K562 (cell line): ENCODE results near the gene CST8. TPM values are rescaled to one million over a fixed set of nuclear protein-coding genes. Genes with fewer than 3 reads are reported as not detected.

Source experiments
- ATAC-seq: fragments of 200-7000 bp; cut with Tn5 transposase; 3 replicates; pipeline ENCODE4 v1.9.1; 2020; ENCODE audit warnings: moderate library complexity
- BruUV-seq: library from RNA; stranded (reverse); fragments of 400-500 nt; replicated peaks from 2 replicates; lab custom pipeline; 2021; lab: Mats Ljungman, UMichigan
- CTCF ChIA-PET: fragments of 300-600 bp; formaldehyde crosslinking; extraction: SDS; loops from one replicate; lab custom pipeline; 2021; ENCODE audit warnings: low intra/inter-chr PET ratio; lab: Yijun Ruan, JAX
- POLR2A ChIA-PET: fragments of 300-600, 350-650 bp; sonication (Branson Sonifier 250); formaldehyde crosslinking; extraction: SDS; loops from one replicate; lab custom pipeline; 2021; ENCODE audit warnings: antibody characterized with exemption, inconsistent platforms; lab: Yijun Ruan, JAX
- DNase-seq, 4 experiments: peaks; one replicate each; pipeline versions ENCODE4 v3.0.0 to v3.0.0-alpha.2; 2011 to 2018; ENCODE audit warnings: low spot score in 3 of 4, mixed read lengths in 3 of 4; ENCODE audit errors: extremely low read depth in 1 of 4
- FAIRE-seq: peaks from 2 replicates; lab custom pipeline; 2011; peaks lifted over from hg19 to GRCh38; lab: Jason Lieb, UNC
- H2AFZ ChIP-seq: 2 replicates; pipeline ENCODE4 v1.6.0; 2011; ENCODE audit warnings: low read depth, low read length, control low read depth, inconsistent platforms
- H3K27ac ChIP-seq: fragments of 200-600 bp; 3 replicates; pipeline ENCODE4 v1.8.0; 2011; ENCODE audit warnings: low read depth, mild to moderate bottlenecking, control low read depth, inconsistent platforms, low read length, moderate library complexity, mixed read lengths; ENCODE audit errors: extremely low read depth
- H3K27me3 ChIP-seq, 2 experiments: fragments of 300-600 bp in 1 of 2; 2 replicates in 1 of 2; 3 replicates in 1 of 2; pipeline versions ENCODE4 v1.6.0 to v1.8.0; 2011; ENCODE audit warnings: inconsistent platforms in 2 of 2, low read length in 2 of 2, mild to moderate bottlenecking in 1 of 2, mixed read lengths in 1 of 2, moderate library complexity in 1 of 2; ENCODE audit not compliant: control insufficient read depth in 2 of 2, insufficient read depth in 2 of 2
- H3K36me3 ChIP-seq: fragments of 300-600 bp; 3 replicates; pipeline ENCODE4 v1.8.0; 2011; ENCODE audit warnings: mild to moderate bottlenecking, low read length, inconsistent platforms; ENCODE audit not compliant: control insufficient read depth, insufficient read depth
- H3K4me1 ChIP-seq, 2 experiments: fragments of 200-600 bp in 1 of 2; replicated peaks in 1 of 2; 2 replicates in 1 of 2; 3 replicates in 1 of 2; pipeline versions ENCODE4 v1.5.1 to v1.8.0; 2011; ENCODE audit warnings: inconsistent platforms in 2 of 2, low read length in 2 of 2, mild to moderate bottlenecking in 1 of 2, mixed read lengths in 1 of 2, moderate library complexity in 1 of 2; ENCODE audit not compliant: control insufficient read depth in 2 of 2, insufficient read depth in 2 of 2
- H3K4me2 ChIP-seq: 2 replicates; pipeline ENCODE4 v1.6.1; 2011; ENCODE audit warnings: low read length, control low read depth, inconsistent platforms, mixed read lengths; ENCODE audit not compliant: insufficient read depth
- H3K4me3 ChIP-seq: fragments of 200-600 bp; sonication (generic), shearing (Covaris generic); 2 replicates; pipeline ENCODE4 v1.5.1; 2016; ENCODE audit warnings: control low read depth, inconsistent platforms
- H3K79me2 ChIP-seq: fragments of 200-600 bp; 3 replicates; pipeline ENCODE4 v1.8.0; 2011; ENCODE audit warnings: low read length, inconsistent platforms; ENCODE audit not compliant: control insufficient read depth, insufficient read depth
- H3K9ac ChIP-seq, 2 experiments: 2 replicates each; pipeline versions ENCODE4 v1.6.0 to v1.6.1; 2011; ENCODE audit warnings: low read depth in 2 of 2, low read length in 2 of 2, control low read depth in 1 of 2, inconsistent platforms in 1 of 2, mild to moderate bottlenecking in 1 of 2, mixed read lengths in 1 of 2; ENCODE audit not compliant: insufficient read depth in 1 of 2
- H3K9me1 ChIP-seq: one replicate; pipeline ENCODE4 v1.6.0; 2011; ENCODE audit warnings: inconsistent platforms, mild to moderate bottlenecking, low read length, moderate library complexity; ENCODE audit not compliant: control insufficient read depth, insufficient read depth
- H3K9me3 ChIP-seq: replicated peaks from 2 replicates; pipeline ENCODE4 v1.5.1; 2011; ENCODE audit warnings: low read depth, low read length, inconsistent platforms; ENCODE audit not compliant: control insufficient read depth, insufficient read depth
- H4K20me1 ChIP-seq: replicated peaks from 2 replicates; pipeline ENCODE4 v1.6.1; 2011; ENCODE audit warnings: low read length, inconsistent platforms, mixed read lengths; ENCODE audit not compliant: control insufficient read depth, insufficient read depth
- ATF1 ChIP-seq, 2 experiments: fragments of 450-650 bp in 1 of 2; IDR thresholded peaks; 2 replicates each; pipeline ENCODE4 v1.6.1; 2016; ENCODE audit warnings: missing compliant biosample characterization in 1 of 2, missing genetic modification characterization in 1 of 2
- DPF2 ChIP-seq: fragments of 450-650 bp; IDR thresholded peaks from 2 replicates; pipeline ENCODE4 v1.6.1; 2016
- EHMT2 ChIP-seq: fragments of 450-650 bp; IDR thresholded peaks from 2 replicates; pipeline ENCODE4 v1.6.1; 2018; ENCODE audit warnings: antibody characterized with exemption
- HCFC1 ChIP-seq: IDR thresholded peaks from 2 replicates; pipeline ENCODE4 v1.6.1; 2012; ENCODE audit warnings: low read depth, low read length, improper control_type of control experiment
- HOMEZ ChIP-seq: fragments of 250-450 bp; sonication (Bioruptor Pico); IDR thresholded peaks from 2 replicates; pipeline ENCODE4 v1.4.0; 2020; ENCODE audit warnings: mild to moderate bottlenecking, moderate library complexity
- MYNN ChIP-seq, 2 experiments: sonication (generic); formaldehyde crosslinking in 1 of 2; IDR thresholded peaks; 2 replicates each; pipeline versions ENCODE4 v1.5.0 to v1.6.1; 2016 to 2020; ENCODE audit warnings: antibody characterized with exemption in 1 of 2, missing genetic modification reagents in 1 of 2
- RBM39 ChIP-seq: fragments of 200-400 bp; formaldehyde crosslinking; optimal IDR thresholded peaks from 2 replicates; pipeline ENCODE3; 2018; ENCODE audit warnings: low read depth, low read length
- SAFB ChIP-seq: fragments of 200-400 bp; formaldehyde crosslinking; IDR thresholded peaks from 2 replicates; pipeline ENCODE4 v1.6.1; 2017; ENCODE audit warnings: low read depth, low read length, borderline replicate concordance
- SMARCA5 ChIP-seq: fragments of 450-650 bp; IDR thresholded peaks from 2 replicates; pipeline ENCODE4 v1.6.1; 2016
- TFE3 ChIP-seq: fragments of 450-650 bp; formaldehyde crosslinking; IDR thresholded peaks from 2 replicates; pipeline ENCODE4 v1.4.0; 2020; ENCODE audit warnings: mild to moderate bottlenecking, mixed read lengths
- ZBTB12 ChIP-seq: fragments of 250-450 bp; sonication (Bioruptor Pico); IDR thresholded peaks from 2 replicates; pipeline ENCODE4 v1.4.0; 2020
- ZKSCAN8 ChIP-seq: fragments of 200-800 bp; sonication (Bioruptor generic); IDR thresholded peaks from 2 replicates; pipeline ENCODE4 v1.6.1; 2016; ENCODE audit warnings: missing genetic modification characterization, missing compliant biosample characterization
- ZNF146 ChIP-seq: IDR thresholded peaks from one replicate; pipeline ENCODE4 v1.6.1; 2018; ENCODE audit warnings: missing compliant biosample characterization; ENCODE audit not compliant: unreplicated experiment
- ZNF3 ChIP-seq: fragments of 250-450 bp; sonication (Bioruptor Pico); IDR thresholded peaks from 2 replicates; pipeline ENCODE4 v1.5.0; 2021; ENCODE audit warnings: mild to moderate bottlenecking, moderate library complexity
- ZNF79 ChIP-seq: fragments of 250-450 bp; sonication (Bioruptor Pico); IDR thresholded peaks from 2 replicates; pipeline ENCODE4 v1.4.0; 2020; ENCODE audit warnings: low read depth, mild to moderate bottlenecking, moderate library complexity
- WGBS: fragments of 100-300 bp; shearing (Covaris generic); methylation state at CpG from one replicate; pipeline ENCODE4 v1.1.6; 2016; ENCODE audit warnings: low coverage, mixed read lengths; ENCODE audit not compliant: insufficient coverage; ENCODE audit errors: missing lambda C conversion rate; 5-methylcytosine and 5-hydroxymethylcytosine counted together
- in situ Hi-C: fragments of 300-500 bp; cut with MboI; formaldehyde crosslinking; loops from 4 replicates; pipeline ENCODE4 v1.15.0; 2018; ENCODE audit warnings: inconsistent platforms, mixed read lengths
- intact Hi-C: fragments of 100-400 bp; cut with micrococcal nuclease; formaldehyde crosslinking; loops from 2 replicates; pipeline ENCODE4 v1.14.2; 2022
- polyA plus RNA-seq, 8 experiments: library from polyadenylated mRNA; depleted of rRNA in 4 of 8; stranded (reverse) in 5 of 8; unstranded in 3 of 8; fragments of >200 nt; fragmentation: Nextera tagmentation in 2 of 8; fragmentation: Illumina TruSeq in 1 of 8; extraction: Ambion mirVana in 2 of 8; extraction: Trizol in 1 of 8; gene quantifications; 2 replicates each; pipeline versions ENCODE4 v1.2.1 to v1.2.3, GENCODE V29; 2011 to 2014; ENCODE audit warnings: inconsistent platforms in 1 of 8, missing spikeins in 1 of 8
- total RNA-seq, 7 experiments: library from RNA; depleted of rRNA in 6 of 7; stranded (reverse); fragments of >200 nt in 6 of 7; fragmentation: Illumina TruSeq in 2 of 7; extraction: Trizol in 2 of 7; gene quantifications; 2 replicates each; pipeline versions ENCODE4 v1.2.1 to v1.2.3, GENCODE V29; 2011 to 2021; ENCODE audit warnings: low replicate concordance in 1 of 7

The CST8 gene
- total and polyA plus RNA-seq, 9 of the 15 experiments (the other 6 are each of a cell fraction or from before 2014, with no cell fraction given), result not detected

- TF ChIP-seq HCFC1, result no peak
Measured at GRCh38 chr20:23542801-23543200, 51.9 kb downstream of the CST8 start (continued).

- Histone ChIP-seq H3K9me3 (no peaks in the 10 kb centered on the region), H3K9me1 (no peaks in the 10 kb centered on the region), H3K4me2 (no peak overlapping the region), H3K9ac (no peak overlapping the region), H3K27me3 (peaks cover 0 to 3% of the 10 kb centered on the region in 2 experiments; a peak in 2 of 5 replicates), H3K79me2 (no peaks in the 10 kb centered on the region), H3K4me1 (no peaks in the 10 kb centered on the region), H4K20me1 (no peaks in the 10 kb centered on the region), H3K36me3 (no peaks in the 10 kb centered on the region), H3K4me3 (no peak overlapping the region), H2AFZ (no peak overlapping the region), H3K27ac (no peak overlapping the region)
- FAIRE-seq, result no peak
- WGBS, result 0% methylated on average over 4 of the region's 6 CpGs
- no peak for ATAC-seq
- in situ Hi-C loops, result no loop called here
- TF ChIP-seq ZNF79 (CRISPR knock-in tag), result no peak
- no peak for TF ChIP-seq DPF2
- no peak for TF ChIP-seq ZKSCAN8 (CRISPR knock-in tag)
- TF ChIP-seq TFE3 (CRISPR knock-in tag), result no peak
- TF ChIP-seq ATF1 (CRISPR knock-in tag; IDR thresholded peaks at IDR 0.05), result no peak
- no peak for TF ChIP-seq ATF1 (tag; IDR thresholded peaks at IDR 0.05)
- TF ChIP-seq EHMT2, result no peak
- no peak for TF ChIP-seq ZNF146 (CRISPR knock-in tag)
- no peak for TF ChIP-seq SAFB
- no peak for TF ChIP-seq ZNF3 (CRISPR knock-in tag)
- TF ChIP-seq MYNN (IDR thresholded peaks at IDR 0.05), result no peak
- TF ChIP-seq MYNN (CRISPR knock-in tag; IDR thresholded peaks at IDR 0.05), result no peak
- no peak for TF ChIP-seq RBM39
- TF ChIP-seq HOMEZ (CRISPR knock-in tag), result no peak
- no peak for TF ChIP-seq ZBTB12 (CRISPR knock-in tag)
- no peak for TF ChIP-seq SMARCA5
- ChIA-PET CTCF (no interaction called here), POLR2A (interaction anchor here (0.9 kb wide), 1 partner anchor 13 kb away, joined by 4 read pairs; no protein-coding TSS in a partner anchor)
- BruUV-seq, result no TSS peak
- intact Hi-C loops, result no loop called here
- no peak for DNase-seq
Measured at GRCh38 chr20:23544133-23544532, 53.2 kb downstream of the CST8 start.
